Lower lobe of right lung (tissue), 2 donors: ENCODE measurements around the gene LHCGR. TPM values are rescaled to one million over a fixed set of nuclear protein-coding genes. Genes with fewer than 3 reads are reported as not detected.

Experiments used
- ATAC-seq, 2 donors: fragments of 200-7000 bp; cut with Tn5 transposase; one replicate each; pipeline ENCODE4 v1.9.1; 2020 to 2022; ENCODE audit warnings: mild to moderate bottlenecking in 2 of 2, moderate library complexity in 2 of 2
- DNase-seq: peaks from one replicate; pipeline ENCODE4 v3.0.0-alpha.2; 2020
- H3K27ac ChIP-seq: fragments of 200-600 bp; one replicate; pipeline ENCODE4 v1.8.0; 2022
- H3K27me3 ChIP-seq: fragments of 200-600 bp; one replicate; pipeline ENCODE4 v1.8.0; 2022; ENCODE audit warnings: low read depth
- H3K36me3 ChIP-seq: fragments of 200-600 bp; one replicate; pipeline ENCODE4 v1.8.0; 2022; ENCODE audit warnings: mild to moderate bottlenecking
- H3K4me1 ChIP-seq: fragments of 200-600 bp; one replicate; pipeline ENCODE4 v1.8.0; 2022
- H3K4me3 ChIP-seq: fragments of 200-600 bp; one replicate; pipeline ENCODE4 v1.8.0; 2022; ENCODE audit warnings: mild to moderate bottlenecking
- H3K9me3 ChIP-seq: fragments of 200-600 bp; one replicate; pipeline ENCODE4 v1.8.0; 2022
- intact Hi-C: fragments of 100-400 bp; cut with DNase I; formaldehyde crosslinking; loops from one replicate; pipeline ENCODE4 v1.11.0; 2022
- long read RNA-seq: library from polyadenylated mRNA; unstranded; transcript quantifications from one replicate; pipeline ENCODE4 v2.0.0, GENCODE V29; 2021
- total RNA-seq: library from RNA; stranded (reverse); fragmentation: NEBNext Ultra II Directional; extraction: Animal tissue kit (Norgen Biotek cat#: 25700); gene quantifications from one replicate; pipeline ENCODE4 v1.2.1, GENCODE V29; 2021
- TF ChIP-seq, protein P1 (sequence below): fragments of 200-600 bp; IDR thresholded peaks from one replicate; pipeline ENCODE4 v1.8.0; 2022; ENCODE audit warnings: antibody characterized with exemption, mild to moderate bottlenecking
- donor health status: DM: no; HTN: yes; CAD: no; lungs with severe emphysema.

Gene LHCGR
- total RNA-seq = 0.30 TPM
- long read RNA-seq = 0 reads

DNA sequence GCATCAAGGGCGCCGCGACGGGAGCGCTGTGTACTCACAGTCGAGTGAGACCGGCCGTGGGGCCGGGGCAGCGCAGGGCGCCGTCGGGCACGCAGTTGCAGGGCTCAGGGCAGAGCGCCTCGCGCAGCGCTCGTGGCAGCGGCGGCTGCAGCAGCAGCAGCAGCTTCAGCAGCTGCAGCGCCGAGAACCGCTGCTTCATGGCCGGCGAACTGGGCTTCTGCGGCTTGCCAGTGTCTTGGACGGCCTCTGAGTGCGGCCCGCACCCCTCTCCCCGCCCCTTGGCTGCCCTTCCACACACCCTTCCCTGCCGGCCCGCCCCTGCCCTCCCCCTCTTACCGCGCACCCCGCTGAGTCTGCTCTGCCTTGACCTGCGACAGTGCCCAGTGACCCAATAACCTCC is at the start of gene LHCGR:
Gene LHCGR (minus strand): TSS at position 252 of the 400 bp plus-strand sequence. CDS start 53 bp downstream, at position 199.
- Histone ChIP-seq H3K27ac (no peak within 1 kb of the TSS), H3K27me3 (peaks cover 23% of the 10 kb centered on the region), H3K4me3 (peak within 1 kb of the TSS; percentile 34), H3K9me3 (no peaks in the 10 kb centered on the region), H3K36me3 (no peaks in the 10 kb centered on the region), H3K4me1 (no peaks in the 10 kb centered on the region)
- ATAC-seq (peak; percentile 65 to 67), DNase-seq (peak; percentile 49)
- intact Hi-C loops = no loop called here
- TF ChIP-seq, protein P1, sequence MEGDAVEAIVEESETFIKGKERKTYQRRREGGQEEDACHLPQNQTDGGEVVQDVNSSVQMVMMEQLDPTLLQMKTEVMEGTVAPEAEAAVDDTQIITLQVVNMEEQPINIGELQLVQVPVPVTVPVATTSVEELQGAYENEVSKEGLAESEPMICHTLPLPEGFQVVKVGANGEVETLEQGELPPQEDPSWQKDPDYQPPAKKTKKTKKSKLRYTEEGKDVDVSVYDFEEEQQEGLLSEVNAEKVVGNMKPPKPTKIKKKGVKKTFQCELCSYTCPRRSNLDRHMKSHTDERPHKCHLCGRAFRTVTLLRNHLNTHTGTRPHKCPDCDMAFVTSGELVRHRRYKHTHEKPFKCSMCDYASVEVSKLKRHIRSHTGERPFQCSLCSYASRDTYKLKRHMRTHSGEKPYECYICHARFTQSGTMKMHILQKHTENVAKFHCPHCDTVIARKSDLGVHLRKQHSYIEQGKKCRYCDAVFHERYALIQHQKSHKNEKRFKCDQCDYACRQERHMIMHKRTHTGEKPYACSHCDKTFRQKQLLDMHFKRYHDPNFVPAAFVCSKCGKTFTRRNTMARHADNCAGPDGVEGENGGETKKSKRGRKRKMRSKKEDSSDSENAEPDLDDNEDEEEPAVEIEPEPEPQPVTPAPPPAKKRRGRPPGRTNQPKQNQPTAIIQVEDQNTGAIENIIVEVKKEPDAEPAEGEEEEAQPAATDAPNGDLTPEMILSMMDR = no peak

DNA sequence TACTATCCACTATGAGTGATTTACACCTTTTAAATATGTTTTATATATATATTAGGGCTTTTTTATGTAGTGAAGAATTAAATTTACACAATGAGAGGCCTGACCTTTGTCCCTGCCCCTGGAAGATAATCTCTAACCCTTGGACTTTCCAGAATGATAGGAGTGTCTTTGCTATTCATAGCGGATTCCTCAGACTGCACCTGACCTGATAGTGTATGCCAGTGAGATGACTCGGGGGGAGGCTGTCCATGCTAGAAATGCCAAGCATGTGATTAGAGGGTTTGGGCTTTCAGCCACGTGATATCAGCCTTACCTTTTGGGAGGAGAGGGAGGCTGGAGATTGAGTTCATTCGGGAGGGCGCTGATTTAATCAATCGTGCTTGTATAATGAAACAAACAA is 44.1 kb upstream of the LHCGR start:
- DNase-seq (no peak), ATAC-seq (no peak)
- H3K27ac ChIP-seq = no peak overlapping the region
- no peaks in the 10 kb centered on the region for H3K36me3 ChIP-seq
- H3K27me3 ChIP-seq = no peaks in the 10 kb centered on the region
- intact Hi-C loops = no loop called here
- no peak overlapping the region for H3K4me3 ChIP-seq
- TF ChIP-seq, protein P1 = no peak
- no peaks in the 10 kb centered on the region for H3K9me3 ChIP-seq
- no peaks in the 10 kb centered on the region for H3K4me1 ChIP-seq

DNA sequence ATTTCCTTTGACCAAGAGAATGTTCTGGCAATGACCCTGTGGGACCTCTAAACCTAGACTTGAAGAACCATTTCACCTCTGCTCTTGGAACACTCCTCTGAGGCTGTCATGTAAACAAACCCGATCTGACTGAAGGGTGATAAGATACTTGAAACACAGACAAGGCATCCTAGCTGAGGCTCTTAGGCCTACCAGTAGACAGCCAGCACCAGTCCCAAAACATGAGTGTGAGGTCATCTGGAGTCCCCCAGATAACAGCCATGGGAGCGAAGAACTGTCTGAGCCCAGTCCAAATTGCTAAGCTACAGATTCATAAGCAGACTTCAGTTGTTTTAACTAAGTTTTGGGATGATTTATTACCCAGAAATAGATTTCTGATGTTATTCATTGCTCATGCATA is 39.5 kb upstream of the LHCGR start:
- no peak for ATAC-seq
- H3K27ac ChIP-seq = no peak overlapping the region
- no peak overlapping the region for H3K4me3 ChIP-seq
- DNase-seq = no peak
- TF ChIP-seq, protein P1 = no peak
- no peaks in the 10 kb centered on the region for H3K27me3 ChIP-seq
- no peaks in the 10 kb centered on the region for H3K4me1 ChIP-seq
- intact Hi-C loops = no loop called here
- no peaks in the 10 kb centered on the region for H3K36me3 ChIP-seq
- H3K9me3 ChIP-seq = no peaks in the 10 kb centered on the region

DNA sequence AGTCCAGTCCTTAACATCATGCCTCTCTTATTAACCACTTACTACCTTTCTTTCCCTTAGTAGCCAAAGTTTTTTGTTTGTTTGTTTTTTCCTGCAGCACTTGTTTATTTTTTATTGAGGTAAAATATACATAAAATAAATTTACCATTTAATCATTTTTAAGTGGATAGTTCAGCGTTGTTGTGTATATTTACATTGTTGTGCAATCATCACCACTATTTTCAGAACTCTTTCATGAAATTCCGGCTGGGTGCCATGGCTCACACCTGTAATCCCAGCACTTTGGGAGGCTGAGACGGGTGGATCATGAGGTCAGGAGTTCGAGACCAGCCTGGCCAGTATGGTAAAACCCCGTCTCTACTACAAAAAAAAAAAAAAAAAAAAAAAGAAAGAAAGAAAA is 38.1 kb upstream of the LHCGR start:
- Histone ChIP-seq H3K4me3 (no peak overlapping the region), H3K27ac (no peak overlapping the region), H3K4me1 (no peaks in the 10 kb centered on the region), H3K9me3 (no peaks in the 10 kb centered on the region), H3K36me3 (no peaks in the 10 kb centered on the region), H3K27me3 (no peaks in the 10 kb centered on the region)
- intact Hi-C loops = no loop called here
- TF ChIP-seq, protein P1 = no peak
- ATAC-seq (no peak), DNase-seq (no peak)

DNA sequence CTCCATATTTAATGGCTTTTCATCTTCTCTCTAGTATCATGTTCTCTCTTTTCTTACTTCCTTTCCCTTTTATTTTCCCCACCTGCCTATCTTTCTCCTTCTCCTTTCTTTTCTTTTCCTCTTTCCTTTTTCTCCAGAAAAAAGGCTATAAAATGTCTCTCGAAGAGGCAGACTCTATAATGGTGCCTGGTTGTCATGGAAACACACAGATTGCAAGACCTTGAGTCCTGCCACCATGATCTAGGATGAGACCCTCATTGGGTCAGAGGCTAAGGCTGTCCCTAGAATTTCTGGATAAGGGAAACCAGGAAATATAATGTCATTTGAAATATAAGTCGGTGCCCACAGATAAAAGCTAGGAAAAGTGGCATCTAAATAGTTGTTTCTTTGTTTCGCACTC is 36.5 kb upstream of the LHCGR start:
- Histone ChIP-seq H3K4me3 (no peak overlapping the region), H3K36me3 (no peaks in the 10 kb centered on the region), H3K4me1 (no peaks in the 10 kb centered on the region), H3K27ac (no peak overlapping the region), H3K9me3 (no peaks in the 10 kb centered on the region), H3K27me3 (no peaks in the 10 kb centered on the region)
- TF ChIP-seq, protein P1 = no peak
- intact Hi-C loops = no loop called here
- DNase-seq (no peak), ATAC-seq (no peak)
